GM06990 (cell line): ENCODE measurements around the gene TRUB2.

ENCODE experiments used
- DNase-seq: peaks from one replicate; pipeline ENCODE4 v3.0.0-alpha.2; 2011; ENCODE audit not compliant: insufficient read length; ENCODE audit errors: extremely low read depth
- H3K27me3 ChIP-seq: replicated peaks from 2 replicates; pipeline ENCODE4 v1.6.0; 2011; ENCODE audit warnings: low read length; ENCODE audit not compliant: control insufficient read depth, insufficient read depth
- H3K36me3 ChIP-seq: 2 replicates; pipeline ENCODE4 v1.5.1; 2011; ENCODE audit warnings: low read length; ENCODE audit not compliant: control insufficient read depth, insufficient read depth
- H3K4me3 ChIP-seq: replicated peaks from 2 replicates; pipeline ENCODE4 v1.5.1; 2011; ENCODE audit warnings: low read depth, mild to moderate bottlenecking, control low read depth, low read length
- TF ChIP-seq, protein P1 (sequence below): IDR thresholded peaks from 2 replicates; pipeline ENCODE4 v1.5.1; 2011; ENCODE audit warnings: low read length, control low read depth, mild to moderate bottlenecking, inconsistent platforms; ENCODE audit not compliant: insufficient read depth, poor library complexity, severe bottlenecking

The TRUB2 gene, protein sequence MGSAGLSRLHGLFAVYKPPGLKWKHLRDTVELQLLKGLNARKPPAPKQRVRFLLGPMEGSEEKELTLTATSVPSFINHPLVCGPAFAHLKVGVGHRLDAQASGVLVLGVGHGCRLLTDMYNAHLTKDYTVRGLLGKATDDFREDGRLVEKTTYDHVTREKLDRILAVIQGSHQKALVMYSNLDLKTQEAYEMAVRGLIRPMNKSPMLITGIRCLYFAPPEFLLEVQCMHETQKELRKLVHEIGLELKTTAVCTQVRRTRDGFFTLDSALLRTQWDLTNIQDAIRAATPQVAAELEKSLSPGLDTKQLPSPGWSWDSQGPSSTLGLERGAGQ

DNA sequence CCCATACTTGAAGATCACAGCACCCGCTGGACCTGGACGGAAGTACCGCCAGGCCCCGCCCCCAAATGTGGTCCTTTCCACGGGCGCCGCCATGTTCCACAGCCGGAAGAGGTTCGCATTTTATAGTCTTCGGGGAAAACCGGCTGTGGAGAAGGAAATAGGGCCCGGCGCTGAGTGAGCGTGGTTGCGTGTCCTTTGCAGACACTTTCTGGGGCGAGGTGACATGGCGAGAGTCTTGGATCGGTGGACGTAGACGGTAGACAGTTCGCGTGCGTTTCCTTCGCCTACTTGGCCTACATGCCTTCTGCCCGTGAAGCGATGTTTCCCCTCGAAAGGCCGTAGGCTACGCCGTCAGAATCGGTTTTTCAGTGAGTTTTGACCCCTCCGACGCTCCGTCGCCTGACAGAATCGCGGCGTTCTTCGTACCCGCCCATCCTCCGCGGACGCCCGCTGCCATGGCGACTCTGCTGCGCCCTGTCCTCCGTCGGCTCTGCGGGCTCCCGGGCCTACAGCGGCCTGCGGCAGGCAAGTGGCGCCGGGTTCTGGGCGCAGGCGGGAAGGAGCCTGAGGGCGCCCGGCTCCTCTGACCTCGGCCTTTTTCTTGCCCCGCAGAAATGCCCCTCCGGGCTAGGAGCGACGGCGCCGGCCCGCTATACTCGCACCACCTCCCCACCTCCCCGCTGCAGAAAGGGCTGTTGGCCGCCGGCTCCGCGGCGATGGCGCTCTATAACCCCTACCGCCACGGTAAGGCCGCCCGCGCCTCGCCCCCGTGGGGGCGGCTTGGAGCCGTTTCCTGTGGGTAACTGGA lies at the start of gene TRUB2, which contains the start of gene COQ4:
Gene TRUB2 (minus strand): TSS at position 44 of the 808 bp plus-strand sequence. CDS start 39 bp downstream, at position 5.
Gene COQ4 (plus strand): TSS at position 436 of the 808 bp plus-strand sequence. CDS start 20 bp downstream, at position 456.
- DNase-seq, result peak; percentile 95
- Histone ChIP-seq H3K4me3 (peak within 1 kb of the TSS; percentile 84), H3K27me3 (no peaks in the 10 kb centered on the region), H3K36me3 (peaks cover 8% of the 10 kb centered on the region)
- TF ChIP-seq, protein P1, sequence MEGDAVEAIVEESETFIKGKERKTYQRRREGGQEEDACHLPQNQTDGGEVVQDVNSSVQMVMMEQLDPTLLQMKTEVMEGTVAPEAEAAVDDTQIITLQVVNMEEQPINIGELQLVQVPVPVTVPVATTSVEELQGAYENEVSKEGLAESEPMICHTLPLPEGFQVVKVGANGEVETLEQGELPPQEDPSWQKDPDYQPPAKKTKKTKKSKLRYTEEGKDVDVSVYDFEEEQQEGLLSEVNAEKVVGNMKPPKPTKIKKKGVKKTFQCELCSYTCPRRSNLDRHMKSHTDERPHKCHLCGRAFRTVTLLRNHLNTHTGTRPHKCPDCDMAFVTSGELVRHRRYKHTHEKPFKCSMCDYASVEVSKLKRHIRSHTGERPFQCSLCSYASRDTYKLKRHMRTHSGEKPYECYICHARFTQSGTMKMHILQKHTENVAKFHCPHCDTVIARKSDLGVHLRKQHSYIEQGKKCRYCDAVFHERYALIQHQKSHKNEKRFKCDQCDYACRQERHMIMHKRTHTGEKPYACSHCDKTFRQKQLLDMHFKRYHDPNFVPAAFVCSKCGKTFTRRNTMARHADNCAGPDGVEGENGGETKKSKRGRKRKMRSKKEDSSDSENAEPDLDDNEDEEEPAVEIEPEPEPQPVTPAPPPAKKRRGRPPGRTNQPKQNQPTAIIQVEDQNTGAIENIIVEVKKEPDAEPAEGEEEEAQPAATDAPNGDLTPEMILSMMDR, result no peak

DNA sequence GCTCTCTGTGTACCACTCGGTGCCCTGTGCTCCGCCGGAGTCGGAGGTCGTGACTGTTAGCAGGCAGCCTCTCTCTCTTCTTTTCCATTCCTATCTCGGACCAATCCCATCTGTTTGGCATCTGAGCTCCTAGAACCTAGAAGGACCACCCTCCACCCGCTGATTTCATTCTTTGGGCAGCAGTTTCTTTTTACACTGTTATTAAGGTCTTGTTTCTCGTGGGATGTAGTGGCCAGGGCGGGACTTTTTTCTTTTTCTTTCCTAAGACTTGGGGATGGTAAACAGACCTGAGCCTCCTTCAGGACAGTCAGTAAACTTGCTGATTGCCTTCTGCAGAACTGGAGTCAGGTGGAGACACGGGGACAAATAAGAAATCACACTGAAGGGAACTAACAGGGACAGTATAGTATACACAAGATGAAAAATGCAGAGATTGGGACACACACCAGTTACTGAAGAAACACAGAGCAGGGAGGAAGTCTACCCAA lies 49.4 kb upstream of the TRUB2 start:
- H3K4me3 ChIP-seq, result peak overlapping the region; percentile 96
- DNase-seq, result no peak
- no peaks in the 10 kb centered on the region for H3K27me3 ChIP-seq
- peaks cover 2% of the 10 kb centered on the region for H3K36me3 ChIP-seq
- TF ChIP-seq, protein P1, result no peak

DNA sequence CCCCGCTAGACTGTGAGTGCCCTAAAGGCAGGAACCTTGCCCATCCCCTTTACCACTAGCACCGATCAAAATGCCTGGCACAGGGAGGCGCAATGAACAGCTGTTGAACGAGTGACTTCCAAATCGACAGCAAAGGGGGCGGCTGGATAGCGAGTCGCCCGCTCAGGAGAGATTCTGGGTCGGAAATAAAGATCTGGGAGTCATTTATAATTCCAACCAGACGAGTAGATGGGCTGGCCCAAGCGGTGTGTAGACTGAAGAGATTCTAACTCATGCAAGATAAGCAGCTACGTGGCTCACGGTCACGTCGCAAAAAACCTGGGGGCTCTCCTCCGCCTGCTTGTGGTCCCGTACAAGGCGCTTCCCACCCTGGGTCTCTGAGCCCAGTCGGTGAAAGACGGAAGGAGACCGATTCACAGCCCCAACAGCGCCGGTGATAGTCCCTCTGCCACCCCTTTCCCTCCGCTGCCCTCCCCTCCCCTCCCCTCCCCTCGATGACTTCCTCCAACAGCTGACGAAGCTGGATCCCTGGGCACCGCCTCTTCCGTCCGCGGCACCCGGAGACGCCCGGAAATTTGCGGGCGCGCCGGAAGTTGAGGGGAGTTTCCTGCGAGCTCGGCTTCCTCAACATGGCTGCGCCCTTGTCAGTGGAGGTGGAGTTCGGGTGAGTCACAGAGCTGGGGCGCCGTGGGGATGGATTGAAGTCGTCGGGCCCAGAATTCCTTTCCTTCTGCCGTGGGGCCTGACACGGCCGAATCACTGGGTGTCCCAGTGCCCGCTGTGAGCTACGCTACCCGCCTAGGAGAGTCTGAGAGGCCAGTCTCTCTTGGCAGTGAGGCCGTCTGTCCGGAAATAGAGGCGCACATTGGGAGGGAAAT lies 48.7 kb upstream of the TRUB2 start, which contains the start of gene URM1:
Gene URM1 (plus strand): TSS at position 623 of the 878 bp plus-strand sequence. CDS start 7 bp downstream, at position 630.
- H3K36me3 ChIP-seq, result peaks cover 2% of the 10 kb centered on the region
- H3K27me3 ChIP-seq, result no peaks in the 10 kb centered on the region
- TF ChIP-seq, protein P1, result no peak
- peak within 1 kb of the TSS; percentile 96 for H3K4me3 ChIP-seq
- peak; percentile 93 for DNase-seq

DNA sequence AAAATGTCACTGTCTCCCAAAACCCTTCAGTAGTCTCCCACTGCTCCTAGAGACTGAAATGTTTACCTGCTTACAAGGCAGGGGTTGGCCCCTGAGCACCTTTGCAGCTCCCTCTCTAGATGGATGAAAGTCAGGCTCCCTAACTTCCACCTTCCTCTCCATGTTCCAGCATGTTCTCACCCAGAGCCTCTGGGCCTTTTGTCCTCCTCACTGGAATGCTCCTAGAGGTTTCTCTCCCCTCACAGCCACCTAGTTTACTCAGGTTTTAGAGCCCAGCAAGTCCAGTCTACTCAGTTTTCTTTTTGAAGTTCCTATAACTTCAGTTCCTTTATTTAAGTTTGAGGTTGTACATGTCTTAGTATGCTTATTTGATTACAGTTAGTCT lies 48.1 kb upstream of the TRUB2 start:
- DNase-seq, result no peak

More for the DNA sequence above, 48.1 kb upstream of the TRUB2 start:
- Histone ChIP-seq H3K4me3 (peak overlapping the region; percentile 96), H3K27me3 (no peaks in the 10 kb centered on the region), H3K36me3 (peaks cover 2% of the 10 kb centered on the region)
- TF ChIP-seq, protein P1, result no peak
